Amniotic epithelial cell (primary cell): ENCODE data around the gene PPP1R36.
A peak's percentile ranks its signal among the peaks of the same experiment; 100 is the strongest.
"Not testable (repeated sequence)": the region's sequence is repeated elsewhere in the genome, so short reads cannot be mapped to it uniquely, and the experiment has no call there.

Experiments used
- DNase-seq: peaks from one replicate; pipeline ENCODE4 v3.0.0-alpha.2; 2010; ENCODE audit warnings: low read depth

The PPP1R36 gene

GRCh38 chr14:64549791-64550620 lies at the start of gene PPP1R36:
TSS of gene PPP1R36 (plus strand) at chr14:64549961. CDS start at chr14:64549998, 37 bp downstream.
- DNase-seq, result no peak

GRCh38 chr14:64500088-64500487 lies 49.7 kb upstream of the PPP1R36 start:
- peak; percentile 48 for DNase-seq

GRCh38 chr14:64501411-64502171 lies 48.2 kb upstream of the PPP1R36 start:
- peak; percentile 98 for DNase-seq

GRCh38 chr14:64502456-64502855 lies 47.3 kb upstream of the PPP1R36 start:
- no peak for DNase-seq

GRCh38 chr14:64502887-64503433 lies 46.8 kb upstream of the PPP1R36 start:
- peak; percentile 61 for DNase-seq

- peak; percentile 90 for DNase-seq
These were observed 46.1 kb upstream of the PPP1R36 start, which contains the start of gene ZBTB25 for GRCh38 chr14:64503434-64504309. TSS of gene ZBTB25 (minus strand) at chr14:64503838. CDS start at chr14:64490533, 13,305 bp downstream.

- peak; percentile 81 for DNase-seq
These were observed 45.4 kb upstream of the PPP1R36 start, which contains the start of gene ZBTB1 for GRCh38 chr14:64504310-64504896. TSS of gene ZBTB1 (plus strand) at chr14:64504770. CDS start at chr14:64521505, 16,735 bp downstream.

GRCh38 chr14:64504897-64505794 lies 44.6 kb upstream of the PPP1R36 start:
- DNase-seq, result peak; percentile 81

GRCh38 chr14:64506721-64507120 lies 43.0 kb upstream of the PPP1R36 start:
- DNase-seq, result no peak

- peak; percentile 60 for DNase-seq
These were observed 42.2 kb upstream of the PPP1R36 start for GRCh38 chr14:64507376-64508156.

GRCh38 chr14:64508215-64508776 lies 41.5 kb upstream of the PPP1R36 start:
- no peak for DNase-seq

GRCh38 chr14:64509036-64509435 lies 40.7 kb upstream of the PPP1R36 start:
- no peak for DNase-seq

GRCh38 chr14:64510825-64511671 lies 38.7 kb upstream of the PPP1R36 start:
- DNase-seq, result peak; percentile 64

- no peak for DNase-seq
These were observed 36.5 kb upstream of the PPP1R36 start for GRCh38 chr14:64513271-64513670.

GRCh38 chr14:64515053-64515452 lies 34.7 kb upstream of the PPP1R36 start:
- no peak for DNase-seq

- DNase-seq, result no peak
These were observed 32.8 kb upstream of the PPP1R36 start for GRCh38 chr14:64516969-64517368.

- DNase-seq, result not testable (repeated sequence)
These were observed 32.1 kb upstream of the PPP1R36 start for GRCh38 chr14:64517667-64518066.

- DNase-seq, result no peak
These were observed 31.5 kb upstream of the PPP1R36 start for GRCh38 chr14:64518229-64518628.
